ENCODE results near the gene CROT.

Gene CROT

GRCh38 chr7:87330942-87331341 is 14.5 kb upstream of the CROT start:
- no peak for TF ChIP-seq CTCF (conservative IDR thresholded peaks at IDR 0.05; ENCODE audit: low read depth, low read length)
- no peak for DNase-seq (ENCODE audit: low read depth)
- H3K4me3 ChIP-seq (ENCODE audit: low read depth, low read length) = no peak overlapping the region

GRCh38 chr7:87331687-87332252 is 13.7 kb upstream of the CROT start:
- no peak overlapping the region for H3K4me3 ChIP-seq (ENCODE audit: low read depth, low read length)
- DNase-seq (ENCODE audit: low read depth) = no peak
- TF ChIP-seq CTCF (conservative IDR thresholded peaks at IDR 0.05; ENCODE audit: low read depth, low read length) = no peak

GRCh38 chr7:87332321-87332720 is 13.1 kb upstream of the CROT start:
- no peak for TF ChIP-seq CTCF (conservative IDR thresholded peaks at IDR 0.05; ENCODE audit: low read depth, low read length)
- H3K4me3 ChIP-seq (ENCODE audit: low read depth, low read length) = no peak overlapping the region
- DNase-seq (ENCODE audit: low read depth) = no peak

- no peak for DNase-seq (ENCODE audit: low read depth)
- no peak for TF ChIP-seq CTCF (conservative IDR thresholded peaks at IDR 0.05; ENCODE audit: low read depth, low read length)
- no peak overlapping the region for H3K4me3 ChIP-seq (ENCODE audit: low read depth, low read length)
These were observed 9.3 kb upstream of the CROT start for GRCh38 chr7:87336136-87336535.

GRCh38 chr7:87337331-87337730 is 8.1 kb upstream of the CROT start:
- H3K4me3 ChIP-seq (ENCODE audit: low read depth, low read length) = no peak overlapping the region
- TF ChIP-seq CTCF (conservative IDR thresholded peaks at IDR 0.05; ENCODE audit: low read depth, low read length) = no peak
- DNase-seq (ENCODE audit: low read depth) = no peak

GRCh38 chr7:87339373-87339897 is 6.0 kb upstream of the CROT start:
- no peak for TF ChIP-seq CTCF (conservative IDR thresholded peaks at IDR 0.05; ENCODE audit: low read depth, low read length)
- DNase-seq (ENCODE audit: low read depth) = peak; percentile 83
- H3K4me3 ChIP-seq (ENCODE audit: low read depth, low read length) = no peak overlapping the region

GRCh38 chr7:87341441-87341840 is 4.0 kb upstream of the CROT start:
- no peak overlapping the region for H3K4me3 ChIP-seq (ENCODE audit: low read depth, low read length)
- DNase-seq (ENCODE audit: low read depth) = no peak
- no peak for TF ChIP-seq CTCF (conservative IDR thresholded peaks at IDR 0.05; ENCODE audit: low read depth, low read length)
